GM23338 (cell line): ENCODE measurements around the gene CDK5RAP1. TPM values are rescaled to one million over a fixed set of nuclear protein-coding genes. Genes with fewer than 3 reads are reported as not detected.

Source experiments
- ATAC-seq: fragments of 200-7000 bp; cut with Tn5 transposase; 3 replicates; pipeline ENCODE4 v1.9.1; 2020
- DNase-seq: peaks from one replicate; pipeline ENCODE4 v3.0.0-alpha.2; 2015; ENCODE audit warnings: low spot score
- H2AFZ ChIP-seq: fragments of 200-600 bp; sonication (generic); 2 replicates; pipeline ENCODE4 v1.8.0; 2016; ENCODE audit warnings: antibody characterized with exemption, mild to moderate bottlenecking, moderate library complexity
- H3F3A ChIP-seq: fragments of 200-600 bp; sonication (generic); replicated peaks from 2 replicates; pipeline ENCODE4 v1.8.0; 2017; ENCODE audit warnings: antibody characterized with exemption, mixed run types, low read depth
- H3K27ac ChIP-seq: fragments of 200-600 bp; sonication (generic); 2 replicates; pipeline ENCODE4 v1.6.1; 2016; ENCODE audit warnings: low read depth
- H3K27me3 ChIP-seq: fragments of 200-600 bp; sonication (generic); 2 replicates; pipeline ENCODE4 v1.8.0; 2016; ENCODE audit warnings: mild to moderate bottlenecking, mixed run types, moderate library complexity; ENCODE audit not compliant: insufficient read depth
- H3K36me3 ChIP-seq: fragments of 200-600 bp; sonication (generic); 2 replicates; pipeline ENCODE4 v1.8.0; 2016; ENCODE audit warnings: mild to moderate bottlenecking; ENCODE audit not compliant: insufficient read depth
- H3K4me1 ChIP-seq: fragments of 200-600 bp; sonication (generic); 2 replicates; pipeline ENCODE4 v1.8.0; 2016; ENCODE audit warnings: mild to moderate bottlenecking, moderate library complexity; ENCODE audit not compliant: insufficient read depth
- H3K4me2 ChIP-seq: fragments of 200-600 bp; sonication (generic); 2 replicates; pipeline ENCODE4 v1.7.1; 2017; ENCODE audit warnings: mixed run types
- H3K4me3 ChIP-seq: fragments of 200-600 bp; sonication (generic); 2 replicates; pipeline ENCODE4 v1.6.1; 2016; ENCODE audit warnings: mixed run types
- H3K79me2 ChIP-seq: fragments of 200-600 bp; sonication (generic); replicated peaks from 2 replicates; pipeline ENCODE4 v1.8.0; 2017; ENCODE audit warnings: mild to moderate bottlenecking; ENCODE audit not compliant: insufficient read depth
- H3K9me2 ChIP-seq: fragments of 200-600 bp; sonication (generic); 2 replicates; pipeline ENCODE4 v1.8.0; 2017; ENCODE audit not compliant: insufficient read depth
- H4K20me1 ChIP-seq: fragments of 200-600 bp; sonication (generic); replicated peaks from 2 replicates; pipeline ENCODE4 v1.8.0; 2017; ENCODE audit warnings: mild to moderate bottlenecking; ENCODE audit not compliant: insufficient read depth
- H3K27ac Mint-ChIP-seq: 2 replicates; pipeline ENCODE4 v1.8.0; 2020; ENCODE audit warnings: inconsistent platforms, mild to moderate bottlenecking, moderate library complexity, mixed read lengths
- H3K27me3 Mint-ChIP-seq: 3 replicates; pipeline ENCODE4 v1.8.0; 2022; ENCODE audit warnings: low read depth, mild to moderate bottlenecking, moderate library complexity, mixed read lengths, inconsistent platforms; ENCODE audit not compliant: insufficient read depth, poor library complexity
- H3K36me3 Mint-ChIP-seq: 3 replicates; pipeline ENCODE4 v1.8.0; 2021; ENCODE audit warnings: low read depth, mild to moderate bottlenecking, inconsistent platforms, moderate library complexity, mixed read lengths
- H3K4me1 Mint-ChIP-seq: 3 replicates; pipeline ENCODE4 v1.8.0; 2020; ENCODE audit warnings: mild to moderate bottlenecking, inconsistent platforms, mixed read lengths
- H3K4me3 Mint-ChIP-seq: 3 replicates; pipeline ENCODE4 v1.8.0; 2021; ENCODE audit warnings: moderate library complexity, mild to moderate bottlenecking, inconsistent platforms, mixed read lengths
- H3K9me3 Mint-ChIP-seq: 3 replicates; pipeline ENCODE4 v1.8.0; 2020; ENCODE audit warnings: moderate library complexity, mild to moderate bottlenecking, inconsistent platforms, mixed read lengths
- CREB1 ChIP-seq: fragments of 250-450 bp; sonication (Bioruptor Pico); IDR thresholded peaks from 2 replicates; pipeline ENCODE4 v1.5.0; 2020; ENCODE audit warnings: low read depth, mild to moderate bottlenecking, moderate library complexity
- CTCF ChIP-seq, 2 experiments: fragments of 200-600 bp in 1 of 2; sonication (generic) in 1 of 2; conservative IDR thresholded peaks; 2 replicates each; pipeline versions ENCODE4 v1.5.1 to v1.6.1; 2016 to 2017; ENCODE audit warnings: antibody characterized with exemption in 2 of 2, low read depth in 2 of 2, mild to moderate bottlenecking in 2 of 2, moderate library complexity in 1 of 2
- EZH2 ChIP-seq: fragments of 200-600 bp; sonication (generic); IDR thresholded peaks from one replicate; pipeline ENCODE4 v1.8.0; 2017; ENCODE audit warnings: antibody characterized with exemption, mild to moderate bottlenecking, low read depth; ENCODE audit not compliant: unreplicated experiment
- EZH2phosphoT487 ChIP-seq: fragments of 200-600 bp; sonication (generic); IDR thresholded peaks from one replicate; pipeline ENCODE4 v1.8.1; 2018; ENCODE audit warnings: antibody characterized with exemption; ENCODE audit not compliant: unreplicated experiment
- JUNB ChIP-seq: IDR thresholded peaks from one replicate; pipeline ENCODE4 v1.6.1; 2016; ENCODE audit warnings: antibody characterized with exemption; ENCODE audit not compliant: unreplicated experiment
- NANOG ChIP-seq: IDR thresholded peaks from 2 replicates; pipeline ENCODE4 v1.6.1; 2016; ENCODE audit warnings: antibody characterized with exemption, borderline replicate concordance
- POLR2AphosphoS5 ChIP-seq: IDR thresholded peaks from 2 replicates; pipeline ENCODE4 v1.6.1; 2016; ENCODE audit warnings: antibody characterized with exemption, low read depth
- REST ChIP-seq: IDR thresholded peaks from one replicate; pipeline ENCODE4 v1.6.1; 2018; ENCODE audit warnings: antibody characterized with exemption; ENCODE audit not compliant: unreplicated experiment
- STAT1 ChIP-seq: IDR thresholded peaks from one replicate; pipeline ENCODE4 v1.6.1; 2016; ENCODE audit warnings: antibody characterized with exemption; ENCODE audit not compliant: unreplicated experiment
- ZNF114 ChIP-seq: fragments of 250-450 bp; sonication (Bioruptor Pico); IDR thresholded peaks from 2 replicates; pipeline ENCODE4 v1.5.0; 2020; ENCODE audit warnings: mild to moderate bottlenecking, moderate library complexity
- ZNF331 ChIP-seq: fragments of 250-450 bp; sonication (Bioruptor Pico); IDR thresholded peaks from 2 replicates; pipeline ENCODE4 v1.5.0; 2020; ENCODE audit warnings: low read depth, mild to moderate bottlenecking, moderate library complexity
- ZNF462 ChIP-seq: fragments of 250-450 bp; sonication (Bioruptor Pico); IDR thresholded peaks from 2 replicates; pipeline ENCODE4 v1.5.0; 2020; ENCODE audit warnings: mild to moderate bottlenecking, moderate library complexity
- polyA plus RNA-seq: library from polyadenylated mRNA; unstranded; fragments of >200 nt; fragmentation: Nextera tagmentation; extraction: Ambion mirVana; gene quantifications from 2 replicates; pipeline ENCODE4 v1.2.1, GENCODE V29; 2016
- total RNA-seq: library from RNA; depleted of rRNA; stranded (reverse); fragments of >200 nt; shearing (Covaris generic); gene quantifications from 2 replicates; pipeline ENCODE4 v1.2.3, GENCODE V29; 2014
- TF ChIP-seq, protein P1 (sequence below): IDR thresholded peaks from 2 replicates; pipeline ENCODE4 v1.6.1; 2016; ENCODE audit warnings: antibody characterized with exemption

Gene CDK5RAP1
- total and polyA plus RNA-seq, 2 experiments from 2014 or later, result 33.8 to 38.1 TPM

DNA sequence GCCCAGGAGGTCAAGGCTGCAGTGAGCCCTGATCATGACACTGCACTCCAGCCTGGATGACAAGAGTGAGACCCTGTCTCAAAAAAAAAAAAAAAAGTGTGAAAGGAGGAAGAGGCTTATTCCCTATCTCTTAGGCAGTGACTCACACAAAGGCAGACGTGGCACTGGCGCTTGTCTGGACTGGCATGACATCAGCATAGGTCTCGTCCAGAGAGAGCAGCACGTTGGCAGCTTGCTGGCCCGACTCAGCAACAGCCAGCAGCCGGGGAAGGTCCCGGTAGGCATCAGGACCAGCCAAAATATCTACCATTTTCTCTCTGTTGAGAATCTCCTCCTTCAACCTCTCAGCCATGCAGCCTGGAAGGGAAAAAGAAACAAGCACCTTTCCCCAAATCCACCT is 14.1 kb downstream of the CDK5RAP1 start:
- Histone ChIP-seq H3K27ac (no peak overlapping the region), H3K4me1 (no peaks in the 10 kb centered on the region), H3K4me3 (no peak overlapping the region), H3F3A (no peaks in the 10 kb centered on the region), H3K9me2 (no peaks in the 10 kb centered on the region), H4K20me1 (0 out of 2 replicates have a peak, but pooled peaks cover 2% of the 10 kb centered on the region), H3K4me2 (no peak overlapping the region), H3K36me3 (peaks cover 38% of the 10 kb centered on the region), H3K79me2 (no peaks in the 10 kb centered on the region), H3K27me3 (no peaks in the 10 kb centered on the region), H2AFZ (no peak overlapping the region)
- H3K27me3 Mint-ChIP-seq, result no peaks in the 10 kb centered on the region
- no peak for DNase-seq
- TF ChIP-seq REST (no peak), CREB1 (CRISPR knock-in tag) (no peak), ZNF331 (no peak), ZNF462 (CRISPR knock-in tag) (no peak), EZH2 (no peak), STAT1 (no peak), CTCF (conservative IDR thresholded peaks at IDR 0.05; ENCODE audit: low read depth in 2 of 2) (no peak), POLR2AphosphoS5 (no peak), NANOG (no peak), EZH2phosphoT487 (no peak), ZNF114 (no peak), JUNB (no peak)
- TF ChIP-seq, protein P1, sequence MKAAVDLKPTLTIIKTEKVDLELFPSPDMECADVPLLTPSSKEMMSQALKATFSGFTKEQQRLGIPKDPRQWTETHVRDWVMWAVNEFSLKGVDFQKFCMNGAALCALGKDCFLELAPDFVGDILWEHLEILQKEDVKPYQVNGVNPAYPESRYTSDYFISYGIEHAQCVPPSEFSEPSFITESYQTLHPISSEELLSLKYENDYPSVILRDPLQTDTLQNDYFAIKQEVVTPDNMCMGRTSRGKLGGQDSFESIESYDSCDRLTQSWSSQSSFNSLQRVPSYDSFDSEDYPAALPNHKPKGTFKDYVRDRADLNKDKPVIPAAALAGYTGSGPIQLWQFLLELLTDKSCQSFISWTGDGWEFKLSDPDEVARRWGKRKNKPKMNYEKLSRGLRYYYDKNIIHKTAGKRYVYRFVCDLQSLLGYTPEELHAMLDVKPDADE, result no peak
- peaks cover 8% of the 10 kb centered on the region; the same call in 2 of the 3 replicates for H3K9me3 Mint-ChIP-seq
- H3K4me3 Mint-ChIP-seq, result no peak overlapping the region
- no peaks in the 10 kb centered on the region for H3K4me1 Mint-ChIP-seq
- ATAC-seq, result no peak
- H3K27ac Mint-ChIP-seq, result no peak overlapping the region
- peaks cover 74% of the 10 kb centered on the region for H3K36me3 Mint-ChIP-seq
